Measurements from ENCODE around the gene ZNF394.

- TF ChIP-seq CTCF (IDR thresholded peaks at IDR 0.05) (no peak), POLR2A (IDR thresholded peaks at IDR 0.05) (no peak), EP300 (IDR thresholded peaks at IDR 0.05; ENCODE audit: low read depth) (no peak), POLR2AphosphoS5 (IDR thresholded peaks at IDR 0.05) (no peak)
Observed at GRCh38 chr7:99521399-99521798, 21.3 kb upstream of the ZNF394 start.
